Measurements from ENCODE around the gene SPATA32. TPM values are rescaled to one million over a fixed set of nuclear protein-coding genes. Genes with fewer than 3 reads are reported as not detected.

SPATA32 gene
- total and polyA plus RNA-seq, 8 donors = 0.07 to 0.19 (median 0.13) TPM; not detected in 4

GRCh38 chr17:45263477-45263860, 1.6 kb upstream of the SPATA32 start:
- WGBS, 2 donors = 87 to 88% methylated on average over 7 of the region's 7 CpGs
- H3K27ac ChIP-seq = no peak overlapping the region
- ATAC-seq = no peak
- no peak overlapping the region for H3K4me3 ChIP-seq
- TF ChIP-seq CTCF (IDR thresholded peaks at IDR 0.05) = no peak
- intact Hi-C loops (cut with DNase I) = no loop called here
- peaks cover 0 to 43% (median 15%) of the 10 kb centered on the region in 3 donors for H3K36me3 ChIP-seq
- no peaks in the 10 kb centered on the region for H3K9me3 ChIP-seq
- H3K27me3 ChIP-seq = no peaks in the 10 kb centered on the region
- no peak for FAIRE-seq
- H3K4me1 ChIP-seq = peaks cover 0 to 5% (median 0%) of the 10 kb centered on the region in 3 donors
- no peak for DNase-seq

GRCh38 chr17:45262516-45263476, 902 bp upstream of the SPATA32 start:
- H3K27me3 ChIP-seq = no peaks in the 10 kb centered on the region
- WGBS, 2 donors = 61 to 63% methylated on average over 17 to 18 of the region's 18 CpGs
- H3K27ac ChIP-seq = no peak overlapping the region
- H3K36me3 ChIP-seq = peaks cover 0 to 37% (median 15%) of the 10 kb centered on the region in 3 donors
- intact Hi-C loops (cut with DNase I) = no loop called here
- FAIRE-seq (no peak), DNase-seq (no peak), ATAC-seq (peak; percentile 5 to 23 (median 12))
- H3K4me1 ChIP-seq = peaks cover 0 to 5% (median 0%) of the 10 kb centered on the region in 3 donors
- no peak for TF ChIP-seq CTCF (IDR thresholded peaks at IDR 0.05)
- H3K4me3 ChIP-seq = peak overlapping the region in 2 of 4 donors; percentile 55 to 58
- H3K9me3 ChIP-seq = no peaks in the 10 kb centered on the region

- Histone ChIP-seq H3K4me1 (peaks cover 0 to 5% (median 0%) of the 10 kb centered on the region in 3 donors), H3K36me3 (peaks cover 0 to 16% (median 8%) of the 10 kb centered on the region in 3 donors), H3K27me3 (no peaks in the 10 kb centered on the region), H3K9me3 (no peaks in the 10 kb centered on the region), H3K4me3 (no peak overlapping the region), H3K27ac (no peak overlapping the region)
- TF ChIP-seq CTCF (IDR thresholded peaks at IDR 0.05) = no peak
- intact Hi-C loops (cut with DNase I) = no loop called here
- 81 to 90% methylated on average over 7 of the region's 7 CpGs for WGBS, 2 donors
- ATAC-seq = no peak
- DNase-seq = no peak
- no peak for FAIRE-seq
These were observed 1.6 kb downstream of the SPATA32 start for GRCh38 chr17:45260204-45260783.

- intact Hi-C loops (cut with DNase I) = no loop called here
- Histone ChIP-seq H3K27ac (no peak overlapping the region), H3K4me1 (peaks cover 0 to 5% (median 0%) of the 10 kb centered on the region in 3 donors), H3K36me3 (peaks cover 0 to 3% (median 0%) of the 10 kb centered on the region in 3 donors), H3K4me3 (no peak overlapping the region), H3K9me3 (no peaks in the 10 kb centered on the region), H3K27me3 (no peaks in the 10 kb centered on the region)
- WGBS, 2 donors = 52 to 71% methylated on average over 5 of the region's 5 CpGs
- ATAC-seq (no peak), DNase-seq (no peak), FAIRE-seq (no peak)
- TF ChIP-seq CTCF (IDR thresholded peaks at IDR 0.05) = no peak
These were observed 2.9 kb downstream of the SPATA32 start for GRCh38 chr17:45258981-45259380.

All from pancreas (tissue), 10 donors.